ENCODE measurements around the gene TMEM53.
"Not testable (repeated sequence)": the region's sequence is repeated elsewhere in the genome, so short reads cannot be mapped to it uniquely, and the experiment has no call there.

Gene TMEM53

DNA sequence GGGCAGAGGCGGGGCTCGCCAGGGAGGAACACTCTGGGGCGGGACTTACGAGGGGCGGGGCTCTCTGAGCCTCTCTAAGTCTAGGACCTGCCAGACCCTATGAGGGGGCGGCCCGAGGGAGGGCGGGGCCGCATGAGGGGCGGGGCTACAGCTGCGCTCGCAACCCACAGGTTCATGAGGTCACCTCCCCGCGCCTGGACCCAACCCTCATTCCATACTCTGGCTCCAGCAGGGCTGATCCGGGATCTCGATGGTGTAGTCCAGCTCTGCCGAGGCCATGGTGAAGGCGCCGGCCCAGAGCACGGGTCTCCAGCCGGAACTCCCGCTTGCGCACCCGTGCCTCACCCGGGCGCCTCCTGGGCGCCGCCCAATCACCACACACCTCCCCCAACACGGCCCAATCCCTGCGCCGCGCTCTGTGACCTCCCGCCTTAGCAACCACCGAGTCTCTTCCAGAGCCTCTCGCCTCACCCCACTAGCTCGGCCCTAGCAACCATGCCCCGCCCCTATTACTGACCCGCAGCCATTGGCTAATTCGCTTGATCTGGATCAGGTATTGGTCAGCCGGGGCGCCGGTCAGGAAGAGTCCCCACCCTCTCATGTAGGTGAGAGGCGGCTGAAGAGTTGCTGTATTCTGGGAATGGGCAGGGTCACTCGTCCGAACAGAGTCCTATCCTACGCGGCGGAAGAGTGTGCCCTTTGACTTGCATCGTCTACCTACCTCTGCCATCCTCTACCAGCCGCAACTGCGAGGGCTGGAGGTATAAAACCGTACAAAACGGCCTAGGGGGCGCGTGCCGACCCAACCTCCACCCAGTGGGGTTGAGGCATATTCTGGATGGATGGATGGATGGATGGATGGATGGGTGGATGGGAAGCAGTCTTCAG, at the start of gene TMEM53, which contains the start of gene ARMH1:
Gene TMEM53, minus strand, starts transcription at position 369 of the 888 bp plus-strand sequence. Its CDS starts 90 bp downstream, at position 279.
Gene ARMH1, plus strand, starts transcription at position 602 of the 888 bp plus-strand sequence. CDS start 14,984 bp downstream, outside the sequence.
- DNase-seq (ENCODE audit: low read depth) = peak; percentile 94

DNA sequence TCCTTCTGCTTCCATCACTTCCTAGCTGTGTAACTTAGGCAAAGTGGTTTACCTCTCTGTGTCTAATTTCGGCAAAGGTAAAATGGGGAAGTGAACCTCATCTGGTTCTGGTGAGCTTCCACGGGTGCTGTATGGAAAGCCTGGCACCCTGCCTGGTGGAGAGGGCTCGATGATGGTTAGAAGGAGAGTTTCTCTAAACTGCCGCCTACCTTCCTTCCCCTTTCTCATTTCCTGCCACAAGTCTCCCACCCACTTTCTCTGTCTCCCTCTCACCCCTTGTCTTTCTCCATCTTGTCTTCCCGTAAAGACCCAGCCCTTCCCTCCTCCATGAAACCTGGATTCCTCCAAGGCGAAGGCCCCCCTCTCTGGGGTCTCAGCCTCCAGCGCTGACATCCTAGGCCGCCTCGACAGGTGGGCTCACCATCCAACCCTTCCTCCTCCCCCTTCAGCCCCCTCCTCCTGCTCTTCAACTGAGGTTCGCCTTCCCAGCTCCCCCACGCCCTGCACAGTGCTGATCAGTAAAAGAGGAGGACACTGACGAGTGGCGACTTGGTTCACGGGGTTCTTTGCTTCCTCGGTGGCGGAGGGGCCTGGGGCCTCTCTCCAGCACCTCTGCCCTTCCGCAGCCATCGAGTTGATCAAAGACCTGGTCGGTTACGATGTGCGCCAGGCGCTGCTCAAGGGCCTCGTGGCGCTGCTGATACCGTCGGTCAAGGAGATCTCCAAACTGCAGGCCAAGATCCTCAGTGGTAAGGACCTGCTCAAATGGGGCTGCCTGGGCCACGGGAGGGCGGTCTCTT, 49.4 kb upstream of the TMEM53 start:
- DNase-seq (ENCODE audit: low read depth) = peak; percentile 40

DNA sequence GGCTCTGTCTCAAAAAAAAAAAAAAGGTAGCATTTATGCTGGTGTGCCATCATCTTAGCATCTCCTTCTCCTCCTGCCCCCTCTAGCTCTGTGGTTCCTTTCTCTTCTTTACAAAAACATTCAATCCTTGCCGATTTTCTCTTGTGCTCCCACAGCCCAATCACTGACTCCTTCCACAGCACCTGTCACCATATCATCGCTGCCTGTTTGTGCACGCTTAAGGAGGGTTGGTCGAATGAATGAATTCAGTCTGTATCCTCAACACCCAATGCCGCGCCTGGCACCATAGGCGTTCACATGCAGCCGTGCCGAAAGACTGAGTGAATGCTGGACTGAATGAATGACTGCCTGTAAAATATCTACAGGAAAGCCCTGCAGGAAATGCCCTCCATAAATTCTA, 48.8 kb upstream of the TMEM53 start:
- DNase-seq (ENCODE audit: low read depth) = no peak

DNA sequence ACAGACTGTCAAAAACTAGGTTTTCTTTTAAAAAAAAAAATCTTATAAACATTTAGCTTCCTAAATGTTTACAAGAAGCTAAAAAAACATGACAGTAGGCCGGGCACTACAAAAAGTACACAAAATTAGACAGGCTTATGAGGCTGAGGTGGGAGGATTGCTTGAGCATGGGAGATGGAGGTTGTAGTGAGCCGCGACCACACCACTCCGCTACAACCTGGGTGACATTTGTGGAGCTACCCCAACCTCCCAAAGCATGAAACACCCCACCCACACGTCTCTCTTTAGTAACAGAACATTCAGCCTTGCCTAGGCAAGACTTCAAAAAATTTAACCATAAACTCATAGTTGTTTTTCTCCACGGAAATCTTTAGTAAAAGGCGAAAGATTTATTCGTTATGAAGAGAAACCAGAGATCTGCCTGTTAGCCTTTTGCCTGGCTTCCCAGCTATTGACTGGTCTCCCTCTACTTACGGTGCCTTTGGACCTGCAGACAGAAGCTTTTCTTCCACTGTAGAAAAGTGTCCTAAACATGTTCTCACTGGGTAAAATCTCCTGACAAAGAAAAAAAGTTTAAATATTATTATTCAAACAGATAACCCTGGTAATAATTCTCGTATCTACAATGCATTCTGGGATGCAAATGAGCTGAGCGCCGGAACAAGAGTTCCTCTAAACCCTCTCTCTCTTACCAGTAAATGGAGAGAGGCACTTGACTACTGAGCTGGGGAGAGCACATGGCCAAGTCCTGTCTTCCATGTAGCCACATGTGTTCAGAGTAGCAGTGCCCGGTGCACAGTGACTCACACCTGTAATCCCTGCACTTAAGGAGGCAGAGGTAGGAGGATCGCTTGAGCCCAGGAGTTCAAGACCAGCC, 47.4 kb upstream of the TMEM53 start:
- DNase-seq (ENCODE audit: low read depth) = peak; percentile 71

DNA sequence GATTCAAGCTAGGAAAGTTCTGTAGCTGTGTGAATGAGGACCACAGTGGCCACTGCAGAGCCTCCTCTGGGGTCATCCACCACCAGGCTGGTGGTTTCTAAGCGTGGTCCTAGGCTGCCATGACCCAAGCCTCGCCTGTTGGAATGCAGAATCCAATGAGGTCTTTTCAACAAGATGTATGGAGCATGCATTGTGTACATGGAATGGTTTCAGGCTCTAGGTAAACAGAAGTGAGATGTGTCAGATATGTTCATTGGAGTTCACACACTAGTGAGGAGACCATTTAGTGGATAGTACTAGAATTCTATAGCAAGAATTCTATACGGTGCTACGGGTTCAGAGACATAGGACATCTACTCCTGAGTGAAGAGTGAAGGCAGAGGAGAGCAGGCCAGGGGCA, 46.0 kb upstream of the TMEM53 start:
- DNase-seq (ENCODE audit: low read depth) = no peak

DNA sequence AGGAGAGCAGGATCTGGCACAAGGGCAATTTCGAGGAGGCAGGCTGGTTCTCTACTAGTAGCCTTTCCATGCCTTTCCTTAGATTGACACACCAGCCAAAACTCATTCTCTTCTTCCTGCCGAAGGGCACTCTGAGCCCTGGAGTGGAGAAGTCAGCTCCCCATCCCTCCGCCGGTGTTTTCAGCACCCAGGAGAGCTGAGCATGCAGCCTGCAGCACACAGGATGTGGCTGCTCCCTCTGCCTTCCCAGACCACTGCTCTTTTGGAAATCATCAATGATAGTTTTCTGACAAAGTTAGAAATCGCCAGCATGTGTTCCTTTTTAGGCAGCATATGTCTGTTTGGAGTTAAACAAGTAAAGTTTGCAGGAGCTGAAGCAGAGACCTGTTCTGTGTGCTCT, 45.0 kb upstream of the TMEM53 start:
- DNase-seq (ENCODE audit: low read depth) = no peak

DNA sequence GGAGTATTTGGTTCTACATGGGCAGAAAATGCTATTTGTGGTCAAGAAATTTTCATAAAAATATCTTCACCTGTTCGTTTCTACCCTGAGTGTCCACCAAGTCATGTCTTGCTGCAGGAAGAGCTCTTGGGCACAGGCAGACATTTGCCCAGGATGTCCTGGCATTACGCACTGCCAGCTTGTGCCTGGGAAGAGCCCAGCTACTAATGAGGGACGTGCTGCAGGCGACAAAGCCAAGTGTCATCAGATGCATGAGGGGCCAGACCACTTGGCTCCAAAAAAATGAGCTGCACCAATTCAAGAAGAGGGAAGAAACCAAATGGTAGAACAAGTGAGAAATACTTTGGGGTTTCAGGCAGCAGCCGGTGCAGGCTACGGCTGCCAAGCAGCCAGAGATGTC, 43.8 kb upstream of the TMEM53 start:
- DNase-seq (ENCODE audit: low read depth) = no peak

DNA sequence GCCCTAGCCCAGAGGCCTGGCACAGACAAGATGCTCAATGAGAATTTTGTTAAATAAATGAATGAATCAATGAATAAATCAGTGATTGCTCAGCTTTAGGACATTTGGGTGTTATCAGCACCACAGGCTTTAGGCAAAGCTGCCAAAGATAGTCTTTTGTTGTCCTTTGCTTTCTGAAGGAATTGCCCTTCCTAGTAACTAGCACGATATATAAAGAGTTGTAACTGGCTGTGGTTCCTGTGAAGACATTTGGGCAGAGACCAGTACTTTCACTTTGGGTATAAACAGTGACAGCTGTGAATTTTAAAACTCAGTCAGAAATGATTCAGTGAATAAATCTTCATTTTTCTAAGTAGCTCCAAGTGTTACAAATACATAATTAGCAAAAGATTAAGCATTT, 43.4 kb upstream of the TMEM53 start:
- no peak for DNase-seq (ENCODE audit: low read depth)

DNA sequence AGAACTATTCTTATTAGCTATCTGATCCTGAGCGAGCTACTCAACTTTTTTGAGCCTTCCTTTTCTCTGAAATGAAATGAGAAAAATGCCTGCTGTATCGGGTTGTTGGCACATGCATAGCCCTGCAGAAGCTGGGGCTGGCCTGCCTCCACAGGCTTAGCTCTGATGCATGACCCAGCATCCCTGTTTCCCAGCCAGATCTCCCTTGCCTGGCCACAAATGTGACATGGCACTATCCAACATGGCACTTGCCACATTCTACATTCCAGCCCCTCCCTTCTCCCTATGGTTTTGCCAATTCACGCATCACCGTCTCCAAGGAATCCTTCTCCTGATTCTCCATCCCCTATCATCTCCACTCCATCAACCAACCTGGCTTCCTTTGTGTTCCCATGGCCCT, 42.9 kb upstream of the TMEM53 start:
- DNase-seq (ENCODE audit: low read depth) = no peak

DNA sequence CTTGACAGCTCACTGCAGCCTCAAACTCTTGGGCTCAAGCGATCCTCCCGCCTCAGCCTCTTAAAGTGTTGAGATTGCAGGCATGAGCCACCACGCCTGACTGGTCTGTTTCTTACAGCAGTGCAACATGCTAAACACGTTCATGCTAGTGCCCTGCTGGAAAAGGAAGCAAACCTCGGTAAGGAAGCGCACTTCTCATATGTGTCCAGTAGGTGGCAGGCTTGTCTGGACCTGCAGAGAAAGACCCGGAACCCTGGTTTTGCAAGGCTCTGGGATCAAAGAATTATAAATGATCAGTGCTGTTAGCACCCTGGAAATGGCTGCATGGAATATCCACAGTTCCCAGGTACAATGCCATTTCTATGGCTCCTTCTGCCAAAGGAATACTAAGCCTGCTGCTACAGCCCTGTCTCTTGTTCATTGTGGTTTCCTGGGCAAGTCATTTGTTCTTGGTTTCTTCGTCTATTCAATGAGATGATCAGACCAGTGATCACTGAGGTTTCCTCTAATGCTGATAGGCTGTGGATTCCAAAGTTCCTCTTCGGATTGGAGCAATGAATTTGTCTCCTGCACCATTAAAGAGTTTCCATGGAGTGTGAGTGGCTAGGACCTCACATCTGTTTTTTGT, 40.8 kb upstream of the TMEM53 start:
- peak; percentile 59 for DNase-seq (ENCODE audit: low read depth)

DNA sequence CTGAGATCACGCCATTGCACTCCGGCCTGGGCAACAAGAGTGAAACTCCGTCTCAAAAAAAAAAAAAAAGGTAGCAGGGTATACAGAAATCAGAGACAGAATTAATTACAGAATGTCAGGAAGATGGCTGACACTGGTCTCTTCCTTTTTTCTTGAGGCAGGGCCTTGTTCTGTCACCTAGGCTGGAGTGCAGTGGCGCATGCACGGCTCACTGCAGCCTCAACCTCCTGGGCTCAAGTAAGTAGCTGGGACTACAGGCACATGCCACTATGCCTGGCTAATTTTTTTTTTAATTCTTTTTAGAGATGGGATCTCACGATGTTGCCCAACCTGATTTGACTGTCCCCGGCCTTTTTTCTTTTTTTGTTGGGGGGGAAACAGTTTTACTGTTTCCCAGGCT, 40.3 kb upstream of the TMEM53 start:
- no peak for DNase-seq (ENCODE audit: low read depth)

DNA sequence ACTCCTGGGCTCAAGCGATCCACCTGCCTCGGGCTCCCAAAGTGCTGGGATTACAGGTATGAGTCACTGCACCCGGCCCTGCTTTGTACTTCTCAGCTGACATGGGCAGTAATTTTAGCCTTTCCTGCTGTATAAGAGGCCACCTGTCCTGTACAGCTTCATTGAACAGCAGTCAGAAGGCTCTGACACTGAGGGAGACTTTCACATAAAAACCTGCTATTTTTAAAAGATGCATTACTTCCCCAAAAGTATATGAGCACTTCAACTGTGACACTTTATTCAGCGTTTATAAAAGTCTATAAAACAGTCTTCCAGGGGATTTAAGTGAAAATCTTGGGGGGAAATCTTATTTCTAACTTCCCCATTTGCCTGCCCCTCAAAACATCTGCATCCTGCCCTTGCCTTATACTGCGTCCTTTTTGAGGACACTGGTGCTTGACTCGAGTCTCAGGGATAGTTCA, 39.1 kb upstream of the TMEM53 start:
- no peak for DNase-seq (ENCODE audit: low read depth)

DNA sequence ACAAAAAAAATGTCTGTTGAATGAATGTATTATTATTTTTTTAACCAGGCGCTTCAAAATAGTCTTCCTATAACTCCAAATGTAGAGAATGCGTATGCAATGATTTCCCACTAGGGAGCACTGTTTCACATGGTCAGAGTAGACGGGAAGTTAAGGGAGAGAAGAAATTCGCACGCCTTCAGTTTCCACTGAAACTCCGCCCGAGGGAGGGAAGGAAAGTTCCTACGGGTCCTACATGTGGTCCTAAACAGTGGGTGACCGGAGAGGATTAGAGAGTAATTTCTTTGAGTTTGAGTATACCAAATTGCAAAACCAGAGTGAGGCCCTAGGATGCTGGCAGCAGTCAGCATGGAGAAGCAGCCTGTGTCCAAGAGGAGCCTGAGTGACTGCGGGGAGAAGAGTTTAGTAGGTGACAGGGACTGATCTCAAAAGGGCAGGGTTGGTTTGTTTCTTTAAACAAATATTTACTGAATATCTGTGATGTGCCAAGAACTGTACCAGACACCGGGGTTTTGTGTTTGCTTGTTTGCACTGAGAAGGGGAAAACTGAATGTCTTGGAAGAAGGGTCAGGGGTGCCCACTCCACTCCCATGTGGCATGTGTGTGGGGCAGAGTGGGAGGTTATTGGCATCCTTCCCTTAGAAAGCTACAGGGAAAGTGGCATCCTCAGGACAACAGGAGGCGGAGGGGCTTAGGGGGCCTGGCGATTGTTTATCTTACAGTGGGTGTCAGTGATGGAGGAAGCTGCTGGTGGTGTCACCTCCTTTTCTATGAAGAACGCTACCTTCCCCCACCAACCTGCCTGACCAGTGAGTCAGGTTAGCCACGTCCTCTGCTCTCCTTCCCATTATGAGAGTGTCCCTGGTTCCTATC, 33.9 kb upstream of the TMEM53 start:
- DNase-seq (ENCODE audit: low read depth) = peak; percentile 26

DNA sequence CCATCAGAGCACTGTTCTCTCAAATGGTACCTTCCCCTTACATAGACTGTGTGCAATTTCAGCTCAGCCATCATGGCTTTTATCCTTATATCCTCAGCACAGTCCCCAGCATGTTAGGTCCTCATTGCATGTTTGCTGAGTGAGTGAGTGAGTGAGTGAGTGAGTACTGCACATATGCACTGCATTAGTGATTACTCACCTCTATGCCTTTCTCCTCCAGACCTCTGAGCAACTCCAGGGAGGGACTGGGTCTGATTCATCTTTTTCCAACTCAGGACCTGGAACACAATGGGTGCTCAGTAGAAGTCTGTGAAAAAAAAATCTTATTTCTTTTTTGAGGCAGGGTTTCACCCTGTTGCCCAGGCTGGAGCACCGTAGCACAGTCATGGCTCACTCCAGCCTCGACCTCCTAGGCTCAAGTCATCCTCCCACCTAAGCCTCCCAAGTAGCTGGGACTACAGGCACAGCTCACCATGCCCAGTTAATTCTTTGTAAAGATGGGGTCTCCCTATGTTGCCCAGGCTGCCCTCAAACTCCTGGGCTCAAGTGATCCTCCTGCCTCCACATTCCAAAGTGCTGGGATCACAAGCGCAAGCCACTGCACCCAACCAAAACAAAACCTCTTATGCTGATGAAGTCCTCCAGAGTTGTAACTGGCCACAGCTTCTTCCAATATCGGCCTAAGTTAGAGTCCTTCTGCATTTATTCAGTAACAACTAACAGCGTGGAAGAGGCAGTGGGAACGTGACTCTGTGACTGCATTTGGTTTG, 33.0 kb upstream of the TMEM53 start:
- no peak for DNase-seq (ENCODE audit: low read depth)

DNA sequence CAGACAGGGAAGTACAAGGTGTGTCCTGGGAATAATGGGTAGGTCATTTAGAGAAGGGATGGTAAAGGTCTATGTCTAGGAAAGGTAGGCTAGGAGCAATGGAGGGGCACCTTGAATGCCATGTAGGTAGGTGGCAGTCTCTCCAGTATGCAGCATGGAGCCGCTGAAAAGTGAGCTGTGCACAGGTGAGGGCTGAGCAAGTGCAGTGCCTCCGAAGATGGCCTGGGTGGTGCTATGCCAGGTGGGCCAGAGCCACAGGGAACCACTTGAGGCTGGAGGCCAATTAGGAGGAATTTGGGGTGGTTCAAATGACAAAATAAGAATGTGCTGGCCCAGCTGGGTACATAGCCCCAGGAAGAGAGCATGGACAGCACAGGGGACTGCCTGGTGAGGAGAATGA, 31.7 kb upstream of the TMEM53 start:
- DNase-seq (ENCODE audit: low read depth) = no peak

DNA sequence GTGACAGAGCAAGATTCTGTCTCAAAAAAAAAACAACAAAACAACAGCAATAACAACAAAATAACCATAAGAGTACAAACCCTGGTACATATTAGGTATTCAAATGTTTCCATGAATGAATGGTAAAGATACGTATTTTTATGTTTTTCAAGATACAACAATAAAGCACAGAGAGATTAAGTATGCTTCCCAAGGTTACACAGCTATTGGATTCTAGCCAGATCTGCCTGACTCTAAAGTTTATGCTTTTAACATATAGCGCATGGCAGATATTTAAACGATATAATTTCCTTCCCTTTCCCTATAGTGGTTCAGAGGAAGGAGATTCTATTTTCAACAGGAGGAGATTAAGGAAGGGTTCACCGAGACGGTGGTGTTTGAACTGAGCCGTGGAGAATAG, 31.2 kb upstream of the TMEM53 start:
- DNase-seq (ENCODE audit: low read depth) = no peak

DNA sequence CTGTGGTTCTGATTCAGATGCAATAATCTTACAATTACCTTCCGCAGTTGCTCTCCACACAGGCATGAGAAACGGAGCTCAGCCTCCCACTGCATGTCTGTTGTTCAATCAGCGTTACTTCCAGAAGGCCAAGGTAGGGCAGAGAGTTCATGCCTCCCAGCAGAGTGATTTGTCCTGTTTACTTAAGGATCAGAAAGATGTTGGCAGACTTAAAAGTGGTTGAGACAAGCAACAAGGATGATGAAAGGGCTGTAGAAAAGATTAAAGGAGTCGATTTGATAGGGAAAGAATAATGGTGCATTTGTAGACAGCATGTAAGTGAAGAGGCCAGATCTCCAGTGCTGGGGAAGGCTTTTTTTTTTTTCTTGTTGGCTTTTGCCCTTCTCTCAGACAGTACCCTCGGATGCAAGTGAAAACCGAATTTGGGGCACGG, 26.9 kb upstream of the TMEM53 start:
- DNase-seq (ENCODE audit: low read depth) = no peak

DNA sequence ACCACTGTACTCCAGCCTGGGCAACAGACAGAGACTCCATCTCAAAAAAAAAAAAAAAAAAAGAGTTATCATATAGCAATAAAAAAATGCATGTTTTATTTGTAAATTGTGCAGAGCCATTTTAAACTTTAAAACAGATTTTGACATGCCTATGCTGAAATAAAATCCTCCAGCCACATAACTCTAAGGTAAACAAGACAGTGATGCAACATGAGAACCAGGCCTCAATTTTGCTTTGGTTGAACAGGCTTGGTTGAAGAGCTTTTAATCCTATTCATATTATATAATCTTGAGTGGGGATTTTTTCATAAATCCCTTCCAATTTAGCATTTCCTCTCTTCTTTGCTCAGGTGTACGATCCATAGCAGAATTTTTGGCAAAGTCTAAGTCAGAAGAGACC, 26.3 kb upstream of the TMEM53 start:
- no peak for DNase-seq (ENCODE audit: low read depth)

DNA sequence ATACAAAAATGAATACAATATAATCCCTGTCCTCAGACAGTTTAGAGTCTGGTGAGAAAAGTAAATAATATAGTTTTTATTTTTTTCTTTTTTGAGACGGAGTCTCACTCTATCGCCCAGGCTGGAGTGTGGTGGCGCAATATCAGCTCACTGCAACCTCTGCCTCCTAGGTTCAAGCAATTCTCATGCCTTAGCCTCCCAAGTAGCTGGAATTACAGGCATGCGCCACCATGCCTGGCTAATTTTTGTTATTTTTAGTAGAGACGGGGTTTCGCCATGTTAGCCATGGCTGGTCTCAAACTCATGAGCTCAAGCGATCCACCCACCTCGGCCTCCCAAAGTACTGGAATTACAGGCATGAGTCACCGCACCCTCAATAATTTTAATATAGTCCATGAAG, 25.1 kb upstream of the TMEM53 start:
- DNase-seq (ENCODE audit: low read depth) = not testable (repeated sequence)

DNA sequence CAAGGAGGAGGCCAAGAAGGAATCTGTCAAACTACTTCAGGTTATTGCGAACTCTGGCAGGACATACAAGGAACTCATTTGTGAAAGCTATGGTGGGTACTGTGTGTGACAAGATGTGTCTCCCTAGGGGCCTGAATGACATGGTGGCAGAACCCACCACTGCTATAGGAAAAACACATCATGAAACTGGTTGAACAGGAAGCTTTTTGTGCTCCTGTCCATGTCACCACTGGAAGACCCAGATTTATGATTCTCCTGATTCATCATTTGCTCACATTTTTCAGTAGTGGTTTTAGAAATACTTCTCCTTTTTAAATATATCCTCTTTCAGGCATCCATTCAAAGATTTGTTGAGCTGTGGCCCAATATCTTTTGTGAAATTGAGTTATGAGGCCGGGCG, 23.9 kb upstream of the TMEM53 start:
- no peak for DNase-seq (ENCODE audit: low read depth)
